ENCODE data around the gene RIMBP3C. TPM values are rescaled to one million over a fixed set of nuclear protein-coding genes. Genes with fewer than 3 reads are reported as not detected.
A peak's percentile ranks its signal among the peaks of the same experiment; 100 is the strongest.

RIMBP3C gene
- total RNA-seq, 1 donor from 2014 or later, result 1.2 TPM

GRCh38 chr22:21593406-21594232 lies 42.4 kb upstream of the RIMBP3C start:
- Mint-ChIP-seq H3K4me1 (ENCODE audit: low read depth) (peaks cover 3% of the 10 kb centered on the region), H3K27me3 (no peaks in the 10 kb centered on the region), H3K9me3 (ENCODE audit: low read depth) (no peaks in the 10 kb centered on the region), H3K4me3 (ENCODE audit: low read depth) (no peak overlapping the region), H3K27ac (no peak overlapping the region), H3K36me3 (ENCODE audit: insufficient read depth) (peaks cover 17% of the 10 kb centered on the region)
- no peak for DNase-seq (ENCODE audit: low spot score, unreplicated experiment)
- TF ChIP-seq CTCF (IDR thresholded peaks at IDR 0.05; ENCODE audit: unreplicated experiment), result peak; percentile 54

GRCh38 chr22:21592422-21592821 lies 41.2 kb upstream of the RIMBP3C start:
- no peak for DNase-seq (ENCODE audit: low spot score, unreplicated experiment)
- H3K27me3 Mint-ChIP-seq, result no peaks in the 10 kb centered on the region
- H3K4me1 Mint-ChIP-seq (ENCODE audit: low read depth), result no peaks in the 10 kb centered on the region
- no peak overlapping the region for H3K27ac Mint-ChIP-seq
- no peak for TF ChIP-seq CTCF (IDR thresholded peaks at IDR 0.05; ENCODE audit: unreplicated experiment)
- H3K4me3 Mint-ChIP-seq (ENCODE audit: low read depth), result no peak overlapping the region
- no peaks in the 10 kb centered on the region for H3K9me3 Mint-ChIP-seq (ENCODE audit: low read depth)
- peaks cover 18% of the 10 kb centered on the region for H3K36me3 Mint-ChIP-seq (ENCODE audit: insufficient read depth)

GRCh38 chr22:21591695-21592094 lies 40.4 kb upstream of the RIMBP3C start:
- H3K27me3 Mint-ChIP-seq, result no peaks in the 10 kb centered on the region
- no peak for TF ChIP-seq CTCF (IDR thresholded peaks at IDR 0.05; ENCODE audit: unreplicated experiment)
- H3K36me3 Mint-ChIP-seq (ENCODE audit: insufficient read depth), result peaks cover 18% of the 10 kb centered on the region

GRCh38 chr22:21590809-21591641 lies 39.8 kb upstream of the RIMBP3C start:
- TF ChIP-seq CTCF (IDR thresholded peaks at IDR 0.05; ENCODE audit: unreplicated experiment), result no peak
- H3K27ac Mint-ChIP-seq, result peak overlapping the region; percentile 50

More at GRCh38 chr22:21591695-21592094, 40.4 kb upstream of the RIMBP3C start:
- H3K4me1 Mint-ChIP-seq (ENCODE audit: low read depth), result no peaks in the 10 kb centered on the region
- DNase-seq (ENCODE audit: low spot score, unreplicated experiment), result no peak
- H3K27ac Mint-ChIP-seq, result peak overlapping the region; percentile 39
- H3K4me3 Mint-ChIP-seq (ENCODE audit: low read depth), result no peak overlapping the region
- no peaks in the 10 kb centered on the region for H3K9me3 Mint-ChIP-seq (ENCODE audit: low read depth)

GRCh38 chr22:21589396-21589795 lies 38.1 kb upstream of the RIMBP3C start:
- Mint-ChIP-seq H3K9me3 (ENCODE audit: low read depth) (no peaks in the 10 kb centered on the region), H3K27ac (peak overlapping the region; percentile 63), H3K36me3 (ENCODE audit: insufficient read depth) (peaks cover 13% of the 10 kb centered on the region), H3K4me1 (ENCODE audit: low read depth) (no peaks in the 10 kb centered on the region), H3K4me3 (ENCODE audit: low read depth) (no peak overlapping the region), H3K27me3 (no peaks in the 10 kb centered on the region)
- TF ChIP-seq CTCF (IDR thresholded peaks at IDR 0.05; ENCODE audit: unreplicated experiment), result no peak
- no peak for DNase-seq (ENCODE audit: low spot score, unreplicated experiment)

More at GRCh38 chr22:21590809-21591641, 39.8 kb upstream of the RIMBP3C start:
- DNase-seq (ENCODE audit: low spot score, unreplicated experiment), result no peak
- Mint-ChIP-seq H3K9me3 (ENCODE audit: low read depth) (no peaks in the 10 kb centered on the region), H3K27me3 (no peaks in the 10 kb centered on the region), H3K36me3 (ENCODE audit: insufficient read depth) (peaks cover 17% of the 10 kb centered on the region), H3K4me3 (ENCODE audit: low read depth) (no peak overlapping the region), H3K4me1 (ENCODE audit: low read depth) (no peaks in the 10 kb centered on the region)

Measured in progenitor cell of endocrine pancreas (in vitro differentiated cells).